ENCODE measurements around the gene FASTKD1.
"Not testable (repeated sequence)": the region's sequence is repeated elsewhere in the genome, so short reads cannot be mapped to it uniquely, and the experiment has no call there.

FASTKD1 gene, protein sequence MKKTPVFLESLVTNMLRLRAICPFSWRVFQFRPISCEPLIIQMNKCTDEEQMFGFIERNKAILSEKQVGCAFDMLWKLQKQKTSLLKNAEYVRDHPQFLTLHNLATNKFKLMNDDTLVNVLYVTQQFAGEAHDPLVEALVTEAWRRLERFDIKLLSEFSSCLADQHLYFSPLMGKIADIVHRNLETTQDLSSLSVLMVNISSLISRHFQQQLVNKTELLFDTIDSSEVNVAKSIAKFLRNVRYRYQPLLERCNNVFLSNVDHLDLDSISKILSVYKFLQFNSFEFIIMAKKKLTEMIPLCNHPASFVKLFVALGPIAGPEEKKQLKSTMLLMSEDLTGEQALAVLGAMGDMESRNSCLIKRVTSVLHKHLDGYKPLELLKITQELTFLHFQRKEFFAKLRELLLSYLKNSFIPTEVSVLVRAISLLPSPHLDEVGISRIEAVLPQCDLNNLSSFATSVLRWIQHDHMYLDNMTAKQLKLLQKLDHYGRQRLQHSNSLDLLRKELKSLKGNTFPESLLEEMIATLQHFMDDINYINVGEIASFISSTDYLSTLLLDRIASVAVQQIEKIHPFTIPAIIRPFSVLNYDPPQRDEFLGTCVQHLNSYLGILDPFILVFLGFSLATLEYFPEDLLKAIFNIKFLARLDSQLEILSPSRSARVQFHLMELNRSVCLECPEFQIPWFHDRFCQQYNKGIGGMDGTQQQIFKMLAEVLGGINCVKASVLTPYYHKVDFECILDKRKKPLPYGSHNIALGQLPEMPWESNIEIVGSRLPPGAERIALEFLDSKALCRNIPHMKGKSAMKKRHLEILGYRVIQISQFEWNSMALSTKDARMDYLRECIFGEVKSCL

DNA sequence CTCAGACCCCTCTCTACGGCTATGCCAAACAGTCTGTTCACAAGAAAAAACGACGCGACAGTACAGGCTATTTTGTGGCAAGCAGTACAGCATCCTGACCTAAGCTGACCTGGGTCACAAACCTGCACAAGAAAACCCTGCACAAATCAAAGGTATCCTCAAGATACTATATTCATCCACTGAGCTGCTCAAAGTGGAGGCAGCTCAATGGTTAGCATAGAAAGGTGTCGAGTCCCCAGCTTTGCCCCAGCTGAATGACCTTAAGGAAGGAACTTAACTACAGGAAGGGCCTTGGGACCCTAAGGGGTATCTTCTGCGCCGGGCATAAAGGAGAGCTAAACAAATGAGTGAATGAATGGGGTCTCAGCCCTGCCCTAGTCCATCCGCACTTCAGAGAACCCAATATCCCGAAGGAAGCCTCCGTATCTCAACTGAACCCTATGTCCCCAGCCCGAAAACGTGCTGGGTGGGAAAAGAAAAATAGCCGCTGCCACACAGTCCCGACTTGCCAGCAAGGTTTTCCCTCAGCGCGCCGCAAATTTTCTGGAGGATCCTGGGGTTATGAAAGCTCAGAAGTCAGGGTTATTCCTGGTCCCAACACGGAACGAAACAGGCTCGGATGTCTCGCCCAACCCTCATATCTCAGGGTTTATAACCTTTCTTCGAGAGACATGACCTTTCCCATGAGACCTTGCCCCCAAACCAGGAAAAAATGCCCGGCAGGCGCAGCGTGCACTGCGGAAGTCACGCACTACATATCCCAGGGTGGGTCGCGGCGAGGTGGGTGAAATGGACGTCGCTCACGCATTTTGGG, at the start of gene FASTKD1:
Gene FASTKD1 (minus strand): TSS at position 706 of the 814 bp plus-strand sequence. CDS start 1,836 bp downstream, outside the sequence.
- DNase-seq, result peak; percentile 76

DNA sequence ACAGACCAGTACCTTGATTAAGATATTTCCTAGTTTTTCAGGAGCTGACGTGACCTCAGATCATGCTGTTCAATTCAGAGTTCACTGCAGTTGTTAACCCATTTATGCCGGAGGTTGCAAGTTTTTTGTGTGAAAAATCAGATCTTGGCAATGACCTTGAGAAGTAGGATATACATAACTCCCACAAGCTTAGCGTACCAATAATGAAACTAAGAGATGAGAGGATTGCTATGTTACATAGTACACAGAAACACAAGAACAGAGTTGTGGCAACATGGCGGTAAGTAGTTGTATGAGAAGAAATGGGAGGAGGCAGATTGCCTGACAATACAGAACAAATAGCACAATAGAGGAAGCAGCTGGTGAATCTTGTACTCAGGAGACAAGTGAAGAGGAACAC, 49.6 kb upstream of the FASTKD1 start:
- DNase-seq, result no peak

DNA sequence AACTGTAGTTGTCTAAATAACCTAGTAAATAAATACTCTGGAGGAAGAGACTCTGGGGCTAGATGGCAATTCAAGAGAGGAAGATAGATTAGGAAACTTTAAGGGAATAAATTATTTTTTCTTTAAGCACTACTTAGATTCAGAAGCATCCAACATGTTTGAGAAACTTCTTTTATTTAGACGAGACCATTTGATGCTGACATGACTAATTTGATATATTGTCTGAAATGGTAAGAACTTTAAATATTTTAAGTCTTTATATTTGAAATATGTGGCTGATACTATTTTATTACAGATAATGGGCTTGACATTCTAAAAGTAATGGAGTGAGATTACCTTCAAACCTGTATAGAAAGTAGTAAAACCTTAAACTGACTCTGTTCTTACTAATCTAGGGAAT, 46.8 kb upstream of the FASTKD1 start:
- DNase-seq, result no peak

DNA sequence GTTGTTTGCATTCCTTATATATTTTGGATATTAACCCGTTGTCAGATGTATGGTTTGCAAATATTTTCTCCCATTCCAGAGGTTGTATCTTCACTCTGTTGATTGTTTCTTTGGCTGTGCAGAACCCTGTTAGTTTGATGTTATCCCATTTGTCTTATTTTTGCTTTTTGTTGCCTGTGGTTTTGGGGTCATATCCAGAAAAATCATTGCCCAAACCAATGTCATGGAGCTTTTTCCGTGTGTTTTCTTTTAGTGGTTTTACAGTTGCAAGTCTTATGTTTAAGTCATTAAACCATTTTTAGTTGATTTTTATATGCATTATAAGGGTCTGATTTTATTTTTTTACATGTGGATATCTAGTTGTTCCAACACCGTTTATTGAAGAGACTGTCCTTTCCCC, 46.3 kb upstream of the FASTKD1 start:
- no peak for DNase-seq

DNA sequence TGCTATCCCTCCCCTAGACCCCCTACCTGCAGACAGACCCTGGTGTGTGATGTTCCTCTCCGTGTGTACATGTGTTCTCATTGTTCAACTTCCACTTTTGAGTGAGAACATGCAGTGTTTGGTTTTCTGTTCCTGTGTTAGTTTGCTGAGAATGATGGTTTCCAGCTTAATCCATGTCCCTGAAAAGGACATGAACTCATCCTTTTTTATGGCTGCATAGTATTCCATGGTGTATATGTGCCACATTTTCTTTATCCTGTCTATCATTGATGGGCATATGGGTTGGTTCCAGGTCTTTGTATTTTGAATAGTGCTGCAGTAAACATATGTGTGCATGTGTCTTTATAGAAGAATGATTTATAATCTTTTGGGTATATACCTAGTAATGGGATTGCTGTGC, 42.3 kb upstream of the FASTKD1 start:
- DNase-seq, result not testable (repeated sequence)

DNA sequence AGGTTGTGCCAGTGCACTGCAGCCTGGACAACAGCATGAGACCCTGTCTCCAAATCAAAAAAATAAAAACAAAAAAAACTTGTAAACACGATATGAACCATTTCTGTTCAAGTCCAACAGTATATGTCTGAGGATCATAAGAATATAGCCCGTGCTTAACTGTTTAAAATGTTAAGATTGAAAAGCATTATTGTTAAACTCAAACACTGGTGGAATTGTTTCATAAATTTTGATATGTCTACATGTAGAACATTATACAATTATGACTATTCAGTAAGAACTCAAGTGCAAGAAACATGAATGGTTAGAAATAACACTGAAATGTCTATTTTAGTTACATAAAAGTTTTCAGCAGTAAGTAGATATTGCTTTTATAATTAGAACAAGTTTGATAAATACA, 40.2 kb upstream of the FASTKD1 start:
- no peak for DNase-seq

DNA sequence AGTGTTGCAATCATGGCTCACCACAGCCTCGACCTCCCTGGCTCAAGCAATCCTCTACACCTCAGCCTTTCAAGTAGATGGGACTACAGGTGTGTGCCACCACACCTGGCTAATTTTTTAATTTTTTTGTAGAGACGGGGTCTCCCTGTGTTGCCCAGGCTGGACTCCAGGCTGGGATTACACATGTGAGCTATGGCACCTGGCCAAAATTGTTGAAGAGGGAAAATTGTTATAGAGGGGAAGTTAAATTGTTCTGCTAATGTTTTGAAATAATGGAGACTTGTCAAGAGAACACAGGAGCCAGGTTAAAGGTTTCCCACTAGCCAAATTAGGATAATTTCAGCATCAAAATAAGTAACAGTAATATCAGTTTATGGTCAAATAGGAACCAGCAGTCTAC, 35.6 kb upstream of the FASTKD1 start:
- DNase-seq, result no peak

DNA sequence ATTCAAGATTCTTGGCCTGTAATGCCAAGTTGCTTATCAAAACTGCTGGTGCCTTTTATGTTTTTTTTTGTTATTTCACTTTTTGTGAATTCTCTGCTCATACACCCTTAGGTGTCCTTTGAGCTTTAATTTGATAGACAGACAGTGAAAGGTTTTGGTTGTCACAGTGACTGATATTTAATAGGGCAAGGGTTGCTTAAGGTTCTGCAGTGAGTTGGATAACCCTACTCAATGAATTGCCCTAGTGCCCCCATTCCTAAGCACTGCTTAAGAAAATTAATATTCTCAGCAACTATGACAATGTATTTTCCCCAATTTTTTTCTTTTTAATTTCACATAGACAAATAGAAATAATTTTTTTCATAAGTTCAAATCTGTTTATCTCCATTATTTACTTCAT, 25.9 kb upstream of the FASTKD1 start:
- DNase-seq, result no peak

DNA sequence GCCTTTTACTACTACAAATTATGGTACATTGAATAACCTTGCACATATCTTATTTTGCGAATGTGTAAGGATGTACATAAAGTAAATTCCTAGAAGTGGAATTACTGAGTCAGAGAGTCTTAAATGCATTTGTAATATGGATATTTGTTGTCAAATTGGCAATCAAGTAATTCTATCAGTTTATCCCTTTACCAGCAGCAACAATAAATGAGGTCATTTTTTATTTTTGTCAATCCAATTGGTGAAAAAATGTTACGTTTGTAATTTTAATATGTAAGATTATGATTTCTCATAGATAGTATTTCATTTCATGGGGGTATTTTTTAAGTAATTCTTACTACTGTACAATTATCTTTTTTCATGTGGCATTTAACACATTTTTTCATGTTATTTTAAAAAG, 25.3 kb upstream of the FASTKD1 start:
- DNase-seq, result no peak

DNA sequence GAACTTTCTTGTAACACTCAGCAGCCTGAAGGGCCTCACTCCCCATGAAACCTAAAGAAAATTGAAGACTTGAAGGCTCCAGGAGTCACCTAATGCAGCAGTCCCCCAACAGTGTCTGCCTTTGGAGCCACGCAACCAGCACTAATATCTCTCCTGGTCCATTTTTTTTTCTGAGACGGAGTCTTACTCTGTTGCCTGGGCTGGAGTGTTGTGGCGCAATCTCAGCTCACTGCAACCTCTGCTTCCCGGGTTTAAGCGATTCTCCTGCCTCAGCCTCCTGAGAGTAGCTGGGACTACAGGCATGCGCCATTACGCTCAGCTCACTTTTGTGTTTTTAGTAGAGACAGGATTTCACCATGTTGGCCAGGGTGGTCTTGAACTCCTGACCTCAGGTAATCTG, 22.9 kb upstream of the FASTKD1 start:
- DNase-seq, result not testable (repeated sequence)

DNA sequence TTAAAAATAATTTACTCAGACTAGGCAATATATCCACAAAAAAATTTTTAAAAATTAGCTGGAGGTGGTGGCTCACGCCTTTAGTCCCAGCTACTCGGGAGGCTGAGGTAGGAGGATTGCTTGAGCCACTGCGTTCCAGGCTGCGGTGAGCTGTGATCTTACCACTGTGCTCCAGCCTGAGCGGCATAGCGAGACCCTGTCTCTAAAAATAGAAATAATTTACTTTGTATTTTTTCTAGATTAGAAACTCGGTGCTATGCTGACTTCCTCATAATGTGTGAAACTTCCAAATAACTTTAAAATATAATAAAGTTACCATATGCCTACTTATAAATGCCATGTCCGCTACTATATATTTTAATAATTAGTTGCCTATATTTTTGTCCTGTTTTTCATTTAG, 17.1 kb upstream of the FASTKD1 start:
- no peak for DNase-seq

DNA sequence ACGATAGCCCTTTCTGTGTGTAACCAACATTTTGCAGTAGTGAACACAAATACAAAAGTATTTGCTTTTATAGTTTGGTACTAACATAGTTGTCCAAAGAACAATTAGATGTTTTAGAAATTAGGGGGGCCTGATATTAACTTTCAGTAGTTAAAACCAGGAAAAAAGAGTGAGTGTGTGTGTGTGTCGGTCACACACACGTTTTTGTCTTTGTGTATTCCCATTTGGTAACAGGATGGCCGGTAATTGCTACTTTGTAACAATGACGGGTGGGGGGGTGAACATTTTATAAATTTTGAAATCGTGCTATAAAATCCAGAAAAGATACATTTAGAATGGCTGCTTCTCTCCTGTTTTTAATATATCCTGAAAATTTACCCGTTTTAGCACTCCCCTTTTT, 12.0 kb upstream of the FASTKD1 start:
- no peak for DNase-seq

DNA sequence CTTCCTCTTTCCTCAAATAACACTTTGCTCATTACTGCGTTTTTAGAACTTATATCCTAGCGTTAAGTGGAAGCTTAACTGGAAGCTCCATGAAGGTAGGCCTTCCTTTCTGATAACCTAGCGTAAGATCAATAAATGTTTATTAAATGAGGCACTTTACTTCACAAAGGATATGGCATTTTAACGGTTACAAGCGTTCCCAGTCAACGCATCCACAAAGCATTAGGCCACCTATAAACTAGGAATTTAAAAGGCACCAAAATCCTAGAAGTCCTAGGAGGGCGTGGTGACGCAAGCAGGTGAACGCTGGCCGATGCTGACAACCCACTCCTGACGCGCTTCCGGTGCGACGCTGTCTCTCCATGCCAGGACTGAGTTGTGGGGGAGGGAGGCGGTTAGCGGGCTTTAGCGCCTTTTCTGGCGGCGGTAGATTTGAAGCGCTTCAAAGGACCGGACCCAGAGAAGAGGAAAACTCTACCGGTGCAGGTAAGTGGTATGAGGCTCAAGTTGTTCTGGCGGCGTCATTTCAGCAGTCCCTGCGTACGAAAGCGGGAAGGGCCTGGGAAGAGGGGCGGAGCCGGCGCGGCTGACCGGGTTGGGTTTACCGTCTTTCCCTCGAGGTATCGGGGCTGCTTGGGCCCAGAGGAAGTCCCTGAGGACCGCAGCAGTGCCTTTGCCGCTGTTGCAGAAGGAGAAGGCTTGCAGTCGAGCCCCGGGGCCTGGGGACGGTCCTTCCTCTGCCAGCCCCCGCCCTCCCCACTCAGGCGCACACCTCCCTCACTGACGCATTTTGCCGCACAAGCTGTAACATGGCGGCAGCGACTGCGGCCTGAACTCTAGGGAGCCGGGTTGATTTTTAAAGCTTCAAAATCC, 10.6 kb upstream of the FASTKD1 start, which contains the start of gene PPIG:
Gene PPIG (plus strand): TSS at position 347 of the 873 bp plus-strand sequence. CDS start 19,691 bp downstream, outside the sequence.
- DNase-seq, result peak; percentile 76

DNA sequence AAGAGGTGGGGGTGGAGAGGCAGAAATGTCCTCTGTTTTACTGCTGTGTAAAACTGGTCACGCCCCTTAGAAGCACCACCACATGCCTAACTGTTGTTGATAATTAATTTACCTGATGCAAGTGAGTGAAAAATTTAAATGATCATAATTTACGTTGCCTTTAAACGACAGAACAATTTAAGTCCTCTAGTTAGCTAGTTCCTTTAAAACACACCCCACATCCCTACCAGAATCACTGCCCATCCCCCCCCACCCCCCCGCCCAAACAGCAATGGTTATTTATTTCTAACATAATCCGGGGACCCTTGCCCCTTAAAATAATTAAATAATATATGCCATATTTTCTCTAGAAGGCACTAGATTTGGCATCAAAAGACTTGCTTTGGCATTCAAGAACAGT, 9.9 kb upstream of the FASTKD1 start:
- no peak for DNase-seq

DNA sequence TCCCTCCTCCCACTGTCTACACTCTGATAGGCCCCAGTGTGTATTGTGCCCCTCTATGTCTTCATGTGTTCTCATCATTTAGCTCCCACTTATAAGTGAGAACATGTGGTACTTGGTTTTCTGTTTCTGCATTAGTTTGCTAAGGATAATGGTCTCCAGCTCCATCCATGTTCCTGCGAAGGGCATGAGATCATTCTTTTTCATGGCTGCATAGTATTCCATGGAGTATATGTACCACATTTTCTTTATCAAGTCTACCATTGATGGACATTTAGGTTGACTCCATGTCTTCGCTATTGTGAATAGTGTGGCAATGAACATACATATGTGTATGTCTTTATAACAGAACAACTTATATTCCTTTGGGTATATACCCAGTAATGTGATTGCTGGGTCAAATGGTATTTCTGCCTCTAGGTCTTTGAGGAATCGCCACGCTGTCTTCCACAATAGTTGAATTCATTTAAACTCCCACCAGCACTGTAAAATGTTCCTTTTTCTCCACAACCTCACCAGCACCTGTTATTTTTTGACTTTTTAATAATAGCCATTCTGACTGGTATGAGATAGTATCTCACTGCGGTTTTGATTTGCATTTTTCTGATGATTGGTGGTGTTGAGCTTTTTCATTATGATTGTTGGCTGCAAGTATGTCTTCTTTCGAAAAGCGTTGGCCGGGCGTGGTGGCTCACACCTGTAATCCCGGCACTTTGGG, 9.0 kb upstream of the FASTKD1 start:
- not testable (repeated sequence) for DNase-seq

DNA sequence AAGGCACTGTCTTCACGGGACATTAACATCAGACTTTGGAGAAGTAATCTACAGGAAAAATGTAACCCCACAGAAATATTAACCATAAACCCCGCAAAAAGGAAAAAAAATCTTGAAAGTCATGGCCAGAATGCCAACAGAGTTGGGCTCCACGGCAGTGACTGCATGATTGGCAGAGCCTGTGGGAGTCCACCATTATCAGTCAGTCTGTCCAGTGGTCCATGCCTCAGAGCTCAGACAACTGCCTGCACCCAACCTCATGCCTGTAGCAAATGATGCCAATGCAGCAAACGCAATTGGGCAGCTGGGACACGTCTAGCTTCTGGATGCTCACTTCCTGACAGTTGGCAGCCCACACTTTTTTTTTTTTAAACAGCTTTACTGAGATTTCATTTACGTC, 5.4 kb upstream of the FASTKD1 start:
- no peak for DNase-seq

DNA sequence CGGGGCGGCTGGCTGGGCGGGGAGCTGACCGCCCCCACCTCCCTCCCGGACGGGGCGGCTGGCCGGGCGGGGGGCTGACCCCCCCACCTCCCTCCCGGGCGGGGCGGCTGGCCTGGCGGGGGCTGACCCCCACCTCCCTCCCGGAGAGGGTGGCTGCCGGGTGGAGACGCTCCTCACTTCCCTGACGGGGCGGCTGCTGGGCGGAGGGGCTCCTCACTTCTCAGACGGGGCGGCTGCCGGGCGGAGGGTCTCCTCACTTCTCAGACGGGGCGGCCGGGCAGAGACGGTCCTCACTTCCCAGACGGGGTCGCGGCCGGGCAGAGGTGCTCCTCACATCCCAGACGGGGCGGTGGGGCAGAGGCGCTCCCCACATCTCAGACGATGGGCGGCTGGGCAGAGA, 1.6 kb upstream of the FASTKD1 start:
- DNase-seq, result not testable (repeated sequence)

DNA sequence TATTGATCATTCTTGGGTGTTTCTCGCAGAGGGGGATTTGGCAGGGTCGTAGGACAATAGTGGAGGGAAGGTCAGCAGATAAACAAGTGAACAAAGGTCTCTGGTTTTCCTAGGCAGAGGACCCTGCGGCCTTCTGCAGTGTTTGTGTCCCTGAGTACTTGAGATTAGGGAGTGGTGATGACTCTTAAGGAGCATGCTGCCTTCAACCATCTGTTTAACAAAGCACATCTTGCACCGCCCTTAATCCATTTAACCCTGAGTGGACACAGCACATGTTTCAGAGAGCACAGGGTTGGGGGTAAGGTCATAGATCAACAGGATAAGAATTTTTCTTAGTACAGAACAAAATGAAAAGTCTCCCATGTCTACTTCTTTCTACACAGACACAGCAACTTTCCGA, 874 bp upstream of the FASTKD1 start:
- not testable (repeated sequence) for DNase-seq

DNA sequence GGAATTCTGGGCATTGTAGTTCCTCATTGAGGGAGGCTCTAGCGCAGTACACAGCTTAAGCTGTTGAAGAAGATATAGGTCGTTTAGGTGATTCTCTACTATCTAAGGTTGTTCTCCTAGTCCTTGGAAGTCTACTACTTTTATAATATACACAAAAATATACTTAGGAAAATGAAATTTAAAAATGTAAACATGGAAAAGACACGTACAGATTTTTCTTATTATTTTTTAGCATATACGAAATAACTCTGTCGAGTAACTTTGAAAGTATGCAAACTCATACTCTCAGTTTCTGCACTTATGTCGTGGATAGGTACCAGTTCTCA, 272 bp upstream of the FASTKD1 start:
- DNase-seq, result no peak

DNA sequence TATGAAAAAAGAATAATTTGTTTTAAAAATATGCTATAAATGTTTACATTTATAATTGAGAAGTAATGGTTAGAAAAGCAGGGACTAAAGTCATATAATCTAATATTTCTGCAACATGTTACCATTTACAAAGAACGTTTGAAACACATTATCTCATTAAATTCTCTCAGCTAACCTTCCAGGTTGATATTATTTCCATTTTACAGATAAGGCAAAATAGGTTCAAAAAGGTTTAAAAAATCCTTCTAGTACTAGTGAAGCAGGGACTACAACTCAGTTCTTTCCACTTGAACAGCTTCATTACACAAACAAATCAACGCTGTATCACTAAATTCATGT, 875 bp downstream of the FASTKD1 start:
- no peak for DNase-seq

DNA sequence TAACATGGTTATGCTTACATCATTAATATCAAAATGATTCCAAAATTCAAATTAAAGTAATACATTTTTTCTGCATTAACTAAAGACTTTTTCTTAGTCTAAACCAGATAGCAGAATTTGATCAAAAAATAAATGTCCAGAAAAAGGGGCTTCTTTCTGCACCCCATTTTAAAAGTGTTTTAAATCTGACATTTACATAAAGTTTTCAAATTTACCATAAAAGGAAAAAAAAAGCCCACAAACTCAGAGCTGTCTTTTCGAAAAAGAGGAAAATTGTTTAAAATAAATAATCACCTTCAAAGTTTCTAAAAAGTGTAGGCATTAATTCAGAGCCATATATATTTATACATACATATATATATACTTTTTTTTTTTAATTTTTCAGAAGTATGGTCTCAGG, 1.5 kb downstream of the FASTKD1 start:
- DNase-seq, result no peak

DNA sequence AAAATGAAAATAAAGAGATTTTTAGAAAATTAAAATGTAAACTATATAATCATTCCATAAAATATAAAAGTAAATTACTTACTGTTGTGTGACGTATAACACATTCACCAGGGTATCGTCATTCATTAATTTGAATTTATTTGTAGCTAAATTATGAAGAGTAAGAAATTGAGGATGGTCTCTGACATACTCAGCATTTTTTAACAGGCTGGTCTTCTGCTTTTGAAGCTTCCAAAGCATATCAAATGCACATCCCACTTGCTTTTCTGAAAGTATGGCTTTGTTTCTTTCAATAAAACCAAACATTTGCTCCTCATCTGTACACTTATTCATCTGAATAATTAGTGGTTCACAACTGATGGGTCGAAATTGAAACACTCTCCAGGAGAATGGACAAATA, 2.1 kb downstream of the FASTKD1 start:
- DNase-seq, result no peak

All from activated CD4-positive, alpha-beta T cell treated with anti-CD3 and anti-CD28 coated beads for 1 hour (primary cell).